ENCODE results near the gene ZNF101. TPM values are rescaled to one million over a fixed set of nuclear protein-coding genes. Genes with fewer than 3 reads are reported as not detected.

Gene ZNF101
- 4.7 TPM for total RNA-seq

GRCh38 chr19:19668230-19669012 lies at the start of gene ZNF101:
ZNF101 (plus strand) TSS chr19:19668839; CDS start chr19:19668964, 125 bp downstream.
- Histone ChIP-seq H3K9me3 (ENCODE audit: control insufficient read depth in 3 of 3, low read length in 3 of 3) (no peaks in the 10 kb centered on the region), H3K36me3 (ENCODE audit: control insufficient read depth in 3 of 3, insufficient read depth in 3 of 3, low read length in 3 of 3) (no peaks in the 10 kb centered on the region), H3K9ac (ENCODE audit: low read depth in 1 of 3, low read length in 3 of 3) (peak within 1 kb of the TSS; percentile 71 to 89 (median 82)), H3K4me1 (ENCODE audit: control insufficient read depth in 3 of 3, insufficient read depth in 3 of 3, low read length in 3 of 3) (peaks cover 8 to 16% (median 12%) of the 10 kb centered on the region in 3 donors), H3K4me3 (ENCODE audit: low read length in 3 of 3) (peak within 1 kb of the TSS; percentile 80 to 90 (median 87)), H3K27me3 (ENCODE audit: control insufficient read depth in 3 of 3, insufficient read depth in 3 of 3, low read length in 3 of 3) (no peaks in the 10 kb centered on the region), H3K27ac (ENCODE audit: low read depth, low read length) (peak within 1 kb of the TSS; percentile 72)

DNA sequence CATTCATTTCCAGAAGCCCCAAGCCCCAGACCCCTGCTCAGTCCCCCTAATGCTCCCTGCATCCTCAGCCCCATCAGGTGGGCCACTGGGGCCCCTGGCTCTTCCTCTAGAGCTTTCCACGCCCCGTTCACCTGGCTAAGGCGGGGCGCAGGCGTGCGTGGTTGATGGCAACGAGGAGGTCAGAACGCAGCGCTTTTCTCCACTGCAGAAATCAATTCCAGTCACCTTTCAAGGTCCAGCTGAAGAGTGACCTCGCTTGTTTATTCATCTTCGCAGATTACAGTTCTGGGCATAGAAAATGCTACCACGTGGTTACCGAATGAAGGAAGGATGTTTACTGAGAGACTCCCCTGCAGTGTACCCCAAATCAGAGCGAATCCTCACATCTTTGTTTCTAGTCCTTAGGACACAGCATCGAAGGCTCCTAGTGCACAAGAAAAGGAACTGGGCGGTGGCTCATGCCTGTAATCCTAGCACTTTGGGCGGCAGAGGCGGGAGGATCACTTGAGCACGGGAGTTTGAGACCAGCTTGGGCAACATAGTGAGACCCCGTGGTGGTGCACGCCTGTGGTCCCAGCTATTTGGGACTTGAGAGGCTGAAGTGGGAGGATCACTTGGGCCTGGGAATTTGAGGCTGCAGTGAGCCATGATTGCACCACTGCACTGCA lies 49.3 kb upstream of the ZNF101 start:
- Histone ChIP-seq H3K9me3 (ENCODE audit: control insufficient read depth in 3 of 3, low read length in 3 of 3) (peaks cover 0 to 3% (median 0%) of the 10 kb centered on the region in 3 donors), H3K36me3 (ENCODE audit: control insufficient read depth in 3 of 3, insufficient read depth in 3 of 3, low read length in 3 of 3) (no peaks in the 10 kb centered on the region), H3K27ac (ENCODE audit: low read depth, low read length) (no peak overlapping the region), H3K27me3 (ENCODE audit: control insufficient read depth in 3 of 3, insufficient read depth in 3 of 3, low read length in 3 of 3) (peaks cover 0 to 20% (median 16%) of the 10 kb centered on the region in 3 donors), H3K4me1 (ENCODE audit: control insufficient read depth in 3 of 3, insufficient read depth in 3 of 3, low read length in 3 of 3) (peaks cover 0 to 8% (median 5%) of the 10 kb centered on the region in 3 donors), H3K9ac (ENCODE audit: low read depth in 1 of 3, low read length in 3 of 3) (no peak overlapping the region), H3K4me3 (ENCODE audit: low read length in 3 of 3) (no peak overlapping the region)

GRCh38 chr19:19619849-19620210 lies 48.8 kb upstream of the ZNF101 start:
- Histone ChIP-seq H3K4me3 (ENCODE audit: low read length in 3 of 3) (no peak overlapping the region), H3K9me3 (ENCODE audit: control insufficient read depth in 3 of 3, low read length in 3 of 3) (peaks cover 0 to 3% (median 0%) of the 10 kb centered on the region in 3 donors), H3K9ac (ENCODE audit: low read depth in 1 of 3, low read length in 3 of 3) (no peak overlapping the region), H3K27ac (ENCODE audit: low read depth, low read length) (no peak overlapping the region), H3K4me1 (ENCODE audit: control insufficient read depth in 3 of 3, insufficient read depth in 3 of 3, low read length in 3 of 3) (peaks cover 0 to 8% (median 5%) of the 10 kb centered on the region in 3 donors), H3K36me3 (ENCODE audit: control insufficient read depth in 3 of 3, insufficient read depth in 3 of 3, low read length in 3 of 3) (no peaks in the 10 kb centered on the region), H3K27me3 (ENCODE audit: control insufficient read depth in 3 of 3, insufficient read depth in 3 of 3, low read length in 3 of 3) (peaks cover 0 to 20% (median 16%) of the 10 kb centered on the region in 3 donors)

- Histone ChIP-seq H3K9me3 (ENCODE audit: control insufficient read depth in 3 of 3, low read length in 3 of 3) (peaks cover 0 to 3% (median 0%) of the 10 kb centered on the region in 3 donors), H3K36me3 (ENCODE audit: control insufficient read depth in 3 of 3, insufficient read depth in 3 of 3, low read length in 3 of 3) (no peaks in the 10 kb centered on the region), H3K27ac (ENCODE audit: low read depth, low read length) (no peak overlapping the region), H3K9ac (ENCODE audit: low read depth in 1 of 3, low read length in 3 of 3) (no peak overlapping the region), H3K27me3 (ENCODE audit: control insufficient read depth in 3 of 3, insufficient read depth in 3 of 3, low read length in 3 of 3) (peaks cover 13 to 26% (median 24%) of the 10 kb centered on the region in 3 donors), H3K4me1 (ENCODE audit: control insufficient read depth in 3 of 3, insufficient read depth in 3 of 3, low read length in 3 of 3) (peaks cover 0 to 6% (median 3%) of the 10 kb centered on the region in 3 donors), H3K4me3 (ENCODE audit: low read length in 3 of 3) (no peak overlapping the region)
These were observed 45.3 kb upstream of the ZNF101 start for GRCh38 chr19:19623383-19623782.

DNA sequence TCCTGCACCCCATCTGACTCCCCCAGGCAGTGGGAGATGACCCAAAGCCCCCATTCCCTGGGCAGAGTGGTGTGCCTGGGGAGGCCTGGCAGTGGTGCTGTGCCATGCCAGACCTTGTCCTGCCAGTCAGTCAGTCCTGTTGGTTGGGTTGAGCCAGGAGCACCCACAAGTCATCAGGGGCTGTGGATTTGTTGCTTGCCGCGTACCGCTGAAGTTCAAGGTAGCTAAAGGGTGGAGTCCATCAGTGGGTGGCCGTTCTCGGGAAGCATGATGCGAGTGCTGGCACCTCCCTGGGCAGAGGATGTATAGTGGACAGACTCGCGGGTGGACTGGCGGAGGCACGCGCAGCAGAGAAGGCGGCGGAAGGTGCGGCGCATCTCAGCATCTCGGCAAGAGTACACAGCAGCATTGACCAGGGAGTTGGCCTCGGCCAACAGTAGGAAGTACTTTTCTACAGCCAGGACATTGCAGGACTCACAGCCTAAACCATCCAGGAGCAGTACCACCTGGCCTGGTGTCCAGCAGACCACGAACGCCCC lies 44.5 kb upstream of the ZNF101 start:
- H3K4me1 ChIP-seq (ENCODE audit: control insufficient read depth in 3 of 3, insufficient read depth in 3 of 3, low read length in 3 of 3) = peaks cover 0 to 6% (median 3%) of the 10 kb centered on the region in 3 donors
- no peak overlapping the region for H3K27ac ChIP-seq (ENCODE audit: low read depth, low read length)
- peaks cover 0 to 3% (median 0%) of the 10 kb centered on the region in 3 donors for H3K9me3 ChIP-seq (ENCODE audit: control insufficient read depth in 3 of 3, low read length in 3 of 3)
- no peaks in the 10 kb centered on the region for H3K36me3 ChIP-seq (ENCODE audit: control insufficient read depth in 3 of 3, insufficient read depth in 3 of 3, low read length in 3 of 3)
- no peak overlapping the region for H3K4me3 ChIP-seq (ENCODE audit: low read length in 3 of 3)
- no peak overlapping the region for H3K9ac ChIP-seq (ENCODE audit: low read depth in 1 of 3, low read length in 3 of 3)
- H3K27me3 ChIP-seq (ENCODE audit: control insufficient read depth in 3 of 3, insufficient read depth in 3 of 3, low read length in 3 of 3) = peaks cover 18 to 23% (median 21%) of the 10 kb centered on the region in 3 donors

DNA sequence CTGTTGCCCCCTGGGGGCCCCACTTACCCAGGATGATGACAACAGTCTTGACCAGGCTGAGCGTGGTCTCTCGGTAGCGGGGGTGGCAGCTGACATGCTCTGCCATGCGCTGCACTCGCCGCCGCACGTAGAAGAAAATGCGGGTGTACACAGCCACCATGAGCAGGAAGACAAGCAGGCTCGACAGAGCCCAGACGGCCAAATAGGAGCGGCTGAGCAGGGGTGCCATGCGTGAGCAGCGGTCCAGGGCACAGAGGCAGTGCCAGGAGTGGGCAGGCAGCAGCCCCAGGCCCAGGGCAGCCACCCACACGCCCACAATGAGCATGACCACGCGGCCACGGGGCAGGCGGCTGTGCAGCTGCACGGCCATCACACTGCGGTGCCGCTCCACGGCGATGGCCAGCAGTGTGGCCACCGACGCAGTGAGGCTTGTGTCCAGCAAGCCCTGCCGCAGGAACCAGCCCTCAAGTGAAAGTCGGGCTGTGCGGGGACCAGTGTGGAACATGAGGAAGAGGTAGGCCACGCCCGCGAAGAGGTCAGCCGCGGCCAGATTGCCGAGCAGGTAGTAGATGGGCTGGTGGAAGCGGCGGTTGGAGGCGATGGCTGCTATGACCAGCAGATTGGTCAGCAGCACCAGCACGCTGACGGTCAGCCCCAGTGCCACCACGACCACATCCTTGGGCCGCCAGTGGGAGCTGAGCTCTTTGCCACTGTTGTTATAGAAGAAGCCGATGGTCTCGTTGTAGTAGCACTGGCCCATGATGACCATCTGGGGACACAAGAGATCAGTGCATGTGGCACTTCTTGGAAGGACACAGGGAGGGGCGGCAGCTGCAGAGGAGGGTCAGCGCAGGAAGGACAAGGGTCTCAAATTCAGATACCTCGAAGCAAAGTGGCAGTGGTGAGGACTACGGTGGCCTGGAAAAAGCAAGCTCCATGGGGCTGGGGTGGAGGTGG lies 41.8 kb upstream of the ZNF101 start:
- no peak overlapping the region for H3K9ac ChIP-seq (ENCODE audit: low read depth in 1 of 3, low read length in 3 of 3)
- H3K27me3 ChIP-seq (ENCODE audit: control insufficient read depth in 3 of 3, insufficient read depth in 3 of 3, low read length in 3 of 3) = peaks cover 18 to 22% (median 18%) of the 10 kb centered on the region in 3 donors
- H3K27ac ChIP-seq (ENCODE audit: low read depth, low read length) = no peak overlapping the region
- peaks cover 0 to 3% (median 0%) of the 10 kb centered on the region in 3 donors for H3K9me3 ChIP-seq (ENCODE audit: control insufficient read depth in 3 of 3, low read length in 3 of 3)
- H3K4me1 ChIP-seq (ENCODE audit: control insufficient read depth in 3 of 3, insufficient read depth in 3 of 3, low read length in 3 of 3) = peaks cover 0 to 6% (median 3%) of the 10 kb centered on the region in 3 donors
- H3K4me3 ChIP-seq (ENCODE audit: low read length in 3 of 3) = peak overlapping the region in 1 of 3 donors; percentile 23
- no peaks in the 10 kb centered on the region for H3K36me3 ChIP-seq (ENCODE audit: control insufficient read depth in 3 of 3, insufficient read depth in 3 of 3, low read length in 3 of 3)

- H3K27ac ChIP-seq (ENCODE audit: low read depth, low read length) = no peak within 1 kb of the TSS
- H3K27me3 ChIP-seq (ENCODE audit: control insufficient read depth in 3 of 3, insufficient read depth in 3 of 3, low read length in 3 of 3) = peaks cover 18 to 22% (median 18%) of the 10 kb centered on the region in 3 donors
- H3K36me3 ChIP-seq (ENCODE audit: control insufficient read depth in 3 of 3, insufficient read depth in 3 of 3, low read length in 3 of 3) = peaks cover 0 to 3% (median 0%) of the 10 kb centered on the region in 3 donors
- peak within 1 kb of the TSS in 2 of 3 donors; percentile 23 to 49 for H3K4me3 ChIP-seq (ENCODE audit: low read length in 3 of 3)
- H3K9ac ChIP-seq (ENCODE audit: low read depth in 1 of 3, low read length in 3 of 3) = no peak within 1 kb of the TSS
- peaks cover 0 to 3% (median 0%) of the 10 kb centered on the region in 3 donors for H3K9me3 ChIP-seq (ENCODE audit: control insufficient read depth in 3 of 3, low read length in 3 of 3)
- peaks cover 0 to 6% (median 3%) of the 10 kb centered on the region in 3 donors for H3K4me1 ChIP-seq (ENCODE audit: control insufficient read depth in 3 of 3, insufficient read depth in 3 of 3, low read length in 3 of 3)
These were observed 40.8 kb upstream of the ZNF101 start, which contains the start of gene LPAR2 for GRCh38 chr19:19627621-19628500. LPAR2 (minus strand) TSS chr19:19628220; CDS start chr19:19627275, 945 bp downstream.

- H3K9ac ChIP-seq (ENCODE audit: low read depth in 1 of 3, low read length in 3 of 3) = no peak overlapping the region
- H3K9me3 ChIP-seq (ENCODE audit: control insufficient read depth in 3 of 3, low read length in 3 of 3) = peaks cover 0 to 3% (median 0%) of the 10 kb centered on the region in 3 donors
- H3K27ac ChIP-seq (ENCODE audit: low read depth, low read length) = no peak overlapping the region
- H3K27me3 ChIP-seq (ENCODE audit: control insufficient read depth in 3 of 3, insufficient read depth in 3 of 3, low read length in 3 of 3) = peaks cover 18 to 22% (median 18%) of the 10 kb centered on the region in 3 donors
- peaks cover 0 to 3% (median 2%) of the 10 kb centered on the region in 3 donors for H3K36me3 ChIP-seq (ENCODE audit: control insufficient read depth in 3 of 3, insufficient read depth in 3 of 3, low read length in 3 of 3)
- peaks cover 0 to 6% (median 3%) of the 10 kb centered on the region in 3 donors for H3K4me1 ChIP-seq (ENCODE audit: control insufficient read depth in 3 of 3, insufficient read depth in 3 of 3, low read length in 3 of 3)
- H3K4me3 ChIP-seq (ENCODE audit: low read length in 3 of 3) = no peak overlapping the region
These were observed 40.0 kb upstream of the ZNF101 start for GRCh38 chr19:19628501-19629134.

Measured in skeletal muscle tissue (tissue), 4 donors.